ENCODE data around the gene SNX21.
"Not testable (repeated sequence)": the region's sequence is repeated elsewhere in the genome, so short reads cannot be mapped to it uniquely, and the experiment has no call there.

Gene SNX21

DNA sequence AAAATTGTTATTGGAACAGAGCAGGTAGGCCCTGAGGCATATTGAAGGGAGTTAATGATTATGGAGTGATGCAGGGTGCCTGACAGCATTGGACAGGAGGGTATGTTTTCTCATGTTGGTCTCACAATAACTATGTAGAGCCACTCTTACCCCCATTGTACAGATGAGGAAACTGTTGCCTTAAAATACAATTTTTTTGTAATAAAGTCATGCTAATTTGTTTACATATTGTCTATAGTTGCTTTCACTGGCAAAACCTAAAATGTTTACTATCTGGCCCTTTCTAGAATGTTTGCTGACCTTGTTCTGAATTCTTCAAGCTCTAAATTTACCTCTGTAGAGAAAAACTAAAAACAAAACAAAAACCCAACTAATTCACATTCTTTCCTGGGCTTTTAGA lies 17.9 kb downstream of the SNX21 start:
- no peak for DNase-seq

DNA sequence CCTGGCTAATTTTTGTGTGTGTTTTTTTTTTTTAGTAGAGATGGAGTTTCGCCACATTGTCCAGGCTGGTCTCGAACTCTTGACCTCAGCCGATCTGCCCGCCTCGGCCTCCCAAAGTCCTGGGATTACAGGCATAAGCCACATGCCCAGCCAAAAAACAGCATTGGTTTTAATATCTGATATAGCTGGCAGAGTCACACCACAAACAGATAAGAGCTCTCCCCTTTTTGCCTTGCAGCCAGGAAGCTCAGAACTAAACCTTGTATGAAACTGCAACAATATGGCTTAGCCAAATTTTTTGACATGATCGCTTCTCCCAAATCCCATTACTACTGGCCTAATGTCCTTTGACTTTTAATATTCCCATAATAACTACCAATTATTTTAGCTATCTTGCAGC lies 18.7 kb downstream of the SNX21 start:
- DNase-seq, result no peak

DNA sequence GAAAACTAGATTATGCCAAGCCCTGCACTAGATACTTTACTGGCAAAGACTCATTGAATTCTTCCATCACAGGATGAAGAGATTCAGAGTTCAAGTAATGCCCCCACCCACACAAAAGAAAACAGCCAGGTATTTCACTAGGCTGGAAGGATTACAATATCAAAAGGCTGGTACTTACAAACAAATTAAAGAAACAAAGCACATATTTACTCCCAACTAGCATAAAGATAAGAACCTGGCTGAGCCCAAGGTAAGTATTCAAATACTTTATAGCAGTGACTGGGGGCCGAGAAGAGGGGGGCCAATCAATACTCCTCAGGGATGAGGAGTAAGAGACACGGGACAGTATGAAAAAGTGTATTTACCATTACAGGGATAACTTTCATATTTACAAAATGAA lies 19.9 kb downstream of the SNX21 start:
- DNase-seq, result no peak

DNA sequence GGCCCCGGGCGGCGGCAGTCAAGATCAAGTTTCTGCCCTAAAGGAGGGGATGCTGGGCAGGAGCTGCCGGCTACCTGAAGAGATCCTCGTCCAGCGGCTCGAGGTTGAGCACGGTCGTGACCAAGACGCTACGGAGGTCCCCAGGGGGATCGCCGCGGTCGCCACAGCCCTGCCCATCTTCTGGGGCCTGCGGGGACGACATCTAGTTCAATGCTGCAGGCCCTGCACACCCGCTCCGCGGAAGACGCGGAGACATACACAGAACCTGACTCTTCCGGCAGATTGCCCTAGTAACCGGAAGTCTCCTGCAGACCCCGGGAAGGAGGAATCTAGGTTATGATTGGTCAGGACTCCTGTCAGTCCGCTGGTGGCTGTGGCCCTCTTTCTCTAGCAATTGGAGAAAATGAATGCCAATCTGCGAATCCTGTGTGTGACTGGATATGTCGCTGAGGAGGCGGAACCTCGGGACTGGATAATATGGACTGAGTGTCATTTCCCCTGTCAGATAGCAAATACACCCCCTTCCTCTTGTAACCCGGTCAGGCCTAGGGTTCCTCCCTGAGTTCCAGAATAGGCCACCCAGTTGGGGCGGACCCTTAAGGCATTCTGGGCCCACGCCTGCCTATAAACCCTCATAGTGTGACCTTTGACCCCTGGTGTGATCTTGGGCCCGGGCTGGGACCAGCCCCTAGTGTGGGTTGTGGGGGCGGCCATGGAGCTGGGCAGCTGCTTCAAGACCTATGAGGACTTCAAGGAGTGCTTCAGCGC lies 23.7 kb downstream of the SNX21 start, which contains the start of the genes ACOT8 and ZSWIM3:
Gene ACOT8, minus strand, starts transcription at position 279 of the 768 bp plus-strand sequence. Its CDS starts 77 bp downstream, at position 202.
Gene ZSWIM3, plus strand, starts transcription at position 501 of the 768 bp plus-strand sequence. Its CDS starts 212 bp downstream, at position 713.
- peak; percentile 100 for DNase-seq

DNA sequence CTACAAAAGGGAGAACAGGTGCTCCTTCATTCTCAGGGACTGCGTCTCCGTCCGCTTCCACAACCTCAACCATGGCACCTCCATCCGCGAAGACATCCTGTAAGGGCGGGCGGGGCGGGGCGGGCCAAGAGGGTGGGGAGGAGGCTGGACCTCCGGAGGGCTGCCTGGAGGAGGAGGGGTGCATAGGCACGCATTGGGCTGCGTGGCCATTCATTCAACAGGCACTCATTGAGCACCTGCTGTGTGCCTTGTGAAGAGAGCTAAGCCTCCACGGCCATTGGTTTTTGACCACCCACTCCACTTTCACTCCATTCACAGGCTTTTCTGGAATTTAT lies 24.2 kb downstream of the SNX21 start:
- DNase-seq, result peak; percentile 71

DNA sequence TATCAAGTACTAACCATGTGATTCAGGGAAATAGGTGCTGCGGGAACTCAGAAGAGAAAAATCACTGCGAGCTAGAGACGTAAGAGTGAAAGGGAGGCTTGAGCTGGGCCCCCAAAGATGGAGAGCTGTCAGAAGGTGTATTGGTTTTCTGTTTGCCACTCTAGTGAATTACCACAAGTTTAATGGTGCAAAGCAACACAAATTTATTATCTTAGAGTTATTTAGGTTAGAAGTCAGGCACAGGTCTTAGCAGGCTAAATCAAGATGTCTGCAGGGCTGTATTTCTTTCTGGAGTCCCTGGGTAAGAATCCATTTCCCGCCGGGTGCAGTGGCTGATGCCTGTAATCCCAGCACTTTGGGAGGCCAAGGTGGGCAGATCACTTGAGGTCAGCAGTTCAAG lies 26.3 kb downstream of the SNX21 start:
- no peak for DNase-seq

DNA sequence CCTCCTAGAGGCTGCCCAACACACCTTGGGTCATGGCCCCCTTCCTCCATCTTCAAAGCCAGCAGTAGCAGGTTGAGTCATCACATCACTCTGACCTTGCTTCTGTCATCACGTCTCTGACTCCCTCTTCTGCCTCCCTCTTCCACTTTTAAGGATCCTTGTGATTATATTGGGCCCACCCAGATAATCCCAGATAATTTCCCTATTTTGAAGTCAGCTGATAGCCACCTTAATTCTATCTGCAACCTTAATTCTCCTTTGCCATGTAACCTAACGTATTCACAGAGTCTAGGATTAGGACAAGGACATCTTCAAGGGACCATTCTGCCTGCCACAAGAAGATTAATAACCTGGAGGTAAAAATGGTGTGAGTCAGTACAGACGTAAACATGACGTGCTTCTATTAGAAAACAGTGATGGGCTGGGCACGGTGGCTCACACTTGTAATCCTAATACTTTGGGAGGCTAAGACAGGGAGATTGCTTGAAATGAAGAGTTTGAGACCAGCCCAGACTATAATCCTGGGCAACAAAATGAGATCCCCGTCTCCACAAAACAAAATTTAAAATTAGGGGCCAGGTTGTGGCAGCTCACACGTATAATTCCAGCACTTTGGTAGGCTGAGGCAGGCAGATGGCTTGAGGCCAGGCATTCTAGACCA lies 27.1 kb downstream of the SNX21 start:
- no peak for DNase-seq

DNA sequence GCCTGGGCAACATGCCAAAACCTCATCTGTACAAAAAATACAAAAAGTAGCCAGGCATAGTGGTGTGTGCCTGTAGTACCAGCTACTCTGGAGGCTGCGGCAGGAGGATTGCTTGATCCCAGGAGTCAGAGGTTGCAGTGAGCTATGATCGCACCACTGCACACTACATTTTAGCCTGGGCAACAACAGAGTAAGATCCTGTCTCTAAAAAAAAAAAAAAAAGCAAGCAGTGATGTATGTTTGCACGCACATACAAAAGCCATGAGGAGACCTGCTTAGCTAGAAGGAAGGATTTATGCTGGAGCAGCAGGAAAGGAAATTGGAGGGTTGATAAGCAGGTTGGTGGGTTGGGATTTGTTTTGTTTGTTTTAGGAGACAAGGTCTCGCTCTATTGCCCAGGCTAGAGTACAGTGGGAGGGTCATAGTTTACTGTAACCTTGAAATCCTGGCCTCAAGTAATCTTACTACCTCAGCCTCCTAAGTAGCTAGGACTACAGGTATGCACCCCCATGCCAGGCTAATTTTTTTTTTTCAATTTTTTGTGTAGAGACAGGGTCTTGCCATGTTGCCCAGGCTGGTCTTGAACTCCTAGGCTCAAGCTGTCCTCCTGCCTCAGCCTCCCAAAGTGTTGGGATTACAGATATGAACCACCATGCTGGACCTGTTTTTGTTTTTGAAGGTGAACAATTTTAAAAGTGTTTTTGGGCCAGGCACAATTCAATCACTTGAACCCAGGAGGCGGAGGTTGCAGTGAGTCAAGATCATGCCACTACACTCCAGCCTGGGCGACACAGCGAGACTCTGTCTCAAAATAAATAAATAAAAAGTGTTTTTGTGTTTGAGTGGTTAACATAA lies 27.8 kb downstream of the SNX21 start:
- no peak for DNase-seq

DNA sequence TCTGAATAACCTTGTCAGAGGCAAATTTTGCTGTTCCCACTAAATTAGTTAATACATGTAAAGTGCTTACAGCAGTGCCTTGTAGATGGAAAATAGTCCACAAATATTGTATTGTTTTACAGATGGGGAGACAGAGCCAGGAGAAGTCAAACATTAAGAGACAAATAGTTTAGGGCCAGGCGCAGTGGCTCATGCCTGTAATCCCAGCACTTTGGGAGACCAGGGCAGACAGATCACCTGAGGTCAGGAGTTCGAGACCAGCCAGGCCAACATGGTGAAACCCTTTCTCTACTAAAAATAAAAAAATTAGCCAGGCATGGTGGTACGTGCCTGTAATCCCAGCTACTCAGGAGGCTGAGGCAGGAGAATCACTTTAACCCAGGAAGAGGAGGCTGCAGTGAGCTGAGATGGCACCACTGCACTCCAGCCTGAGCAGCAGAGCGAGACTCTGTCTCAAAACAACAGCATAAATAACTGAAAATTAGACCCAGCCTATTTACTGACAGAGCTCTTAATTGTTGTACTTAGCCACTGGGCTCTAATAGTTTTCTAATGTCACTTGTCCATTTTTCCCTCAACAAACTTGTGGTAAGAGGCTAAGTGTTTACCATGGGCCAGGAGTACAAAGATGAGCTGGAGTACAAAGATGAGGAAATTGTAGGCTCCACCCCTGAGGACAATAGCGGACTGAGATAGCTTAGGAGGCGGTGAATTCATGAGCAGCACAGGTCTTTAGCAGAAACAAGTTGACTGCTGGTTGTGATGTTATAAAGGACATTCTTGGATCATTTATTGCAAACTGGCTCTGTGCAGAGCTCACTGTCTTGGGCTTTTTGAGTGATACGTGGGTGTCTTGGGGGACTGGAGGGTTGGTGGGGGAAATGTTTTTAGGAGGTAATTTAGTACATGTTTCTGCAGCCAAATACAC lies 30.2 kb downstream of the SNX21 start:
- no peak for DNase-seq

DNA sequence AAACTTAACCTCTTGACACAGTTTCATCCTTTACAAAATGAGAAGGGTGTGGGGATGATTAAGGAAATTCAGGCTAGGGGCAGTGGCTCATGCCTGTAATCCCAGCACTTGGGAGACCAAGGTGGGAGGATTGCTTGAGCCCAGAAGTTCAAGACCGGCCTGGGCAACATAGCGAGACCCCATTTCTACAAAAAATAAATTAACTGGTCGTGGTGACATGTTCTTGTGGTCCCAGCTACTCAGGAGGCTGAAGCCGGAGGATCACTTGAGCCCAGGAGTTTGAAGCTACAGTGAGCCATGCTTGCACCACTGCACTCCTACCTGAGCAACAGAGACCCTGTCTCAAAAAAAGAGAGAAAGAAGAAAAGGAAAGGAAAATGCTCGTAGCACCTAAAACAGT lies 32.9 kb downstream of the SNX21 start:
- no peak for DNase-seq

DNA sequence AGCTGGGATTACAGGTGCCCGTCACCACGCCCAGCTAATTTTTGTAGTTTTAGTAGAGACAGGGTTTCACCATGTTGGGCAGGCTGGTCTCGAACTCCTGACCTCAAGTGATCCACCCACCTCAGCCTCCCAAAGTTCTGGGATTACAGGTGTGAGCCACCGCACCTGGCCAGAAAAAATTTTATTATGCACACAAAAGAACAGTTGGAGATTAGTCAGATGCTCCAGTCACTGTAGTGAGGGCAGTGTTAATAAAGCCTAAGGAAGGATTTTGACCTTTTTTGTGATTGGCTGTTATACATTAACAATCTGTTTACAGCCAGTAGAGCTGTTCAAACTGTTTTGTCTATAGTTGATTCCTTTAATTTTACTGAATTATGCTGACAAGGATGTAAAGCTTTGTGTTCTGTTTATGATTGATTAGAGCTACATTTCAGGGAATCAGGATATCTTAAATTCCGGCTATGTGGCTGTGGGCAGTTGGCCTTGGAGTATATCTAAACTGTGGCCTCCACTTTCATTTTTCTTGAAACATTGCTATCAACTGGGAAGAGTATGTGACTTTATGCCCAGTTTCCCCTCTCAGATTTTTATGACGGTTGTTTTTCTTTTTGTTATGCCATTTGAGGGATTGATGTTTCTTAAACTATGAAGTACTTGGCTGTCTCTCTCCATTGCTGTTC lies 33.7 kb downstream of the SNX21 start:
- no peak for DNase-seq

DNA sequence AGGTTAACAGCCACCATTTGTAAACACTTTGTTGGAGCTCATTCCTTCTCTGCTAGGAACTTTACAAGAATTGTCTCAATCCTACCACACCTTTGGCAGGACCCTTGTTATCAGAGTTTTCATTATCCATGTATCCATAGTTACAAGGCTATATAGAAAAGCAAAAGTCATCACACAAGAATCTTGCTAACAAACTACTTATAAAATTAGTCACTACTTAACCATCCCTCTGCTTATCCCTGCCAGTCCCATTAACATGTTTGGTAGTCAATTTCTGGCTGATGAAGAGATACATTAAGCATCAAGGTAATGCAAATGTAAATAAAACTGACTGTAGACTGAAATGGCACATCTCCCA lies 34.2 kb downstream of the SNX21 start:
- DNase-seq, result no peak

DNA sequence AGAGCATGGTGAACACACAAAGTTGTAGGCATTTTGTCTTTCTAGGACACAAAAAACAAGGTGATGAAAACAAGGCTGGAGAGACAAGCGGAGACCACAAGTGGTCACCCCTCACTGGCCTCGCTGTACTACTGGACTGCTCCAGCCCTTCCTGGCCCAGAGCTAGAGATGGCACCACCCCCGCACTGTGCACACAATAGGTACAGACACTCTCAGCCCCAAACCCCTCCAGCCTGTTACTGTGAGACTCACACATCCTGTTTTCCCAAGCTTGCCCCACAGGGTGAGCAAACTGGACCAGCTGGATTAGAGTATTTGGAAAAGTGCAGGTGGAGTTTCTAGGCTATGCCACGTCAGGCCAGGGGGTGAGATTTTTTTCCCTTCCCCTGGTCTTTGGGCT lies 39.0 kb downstream of the SNX21 start:
- DNase-seq, result no peak

DNA sequence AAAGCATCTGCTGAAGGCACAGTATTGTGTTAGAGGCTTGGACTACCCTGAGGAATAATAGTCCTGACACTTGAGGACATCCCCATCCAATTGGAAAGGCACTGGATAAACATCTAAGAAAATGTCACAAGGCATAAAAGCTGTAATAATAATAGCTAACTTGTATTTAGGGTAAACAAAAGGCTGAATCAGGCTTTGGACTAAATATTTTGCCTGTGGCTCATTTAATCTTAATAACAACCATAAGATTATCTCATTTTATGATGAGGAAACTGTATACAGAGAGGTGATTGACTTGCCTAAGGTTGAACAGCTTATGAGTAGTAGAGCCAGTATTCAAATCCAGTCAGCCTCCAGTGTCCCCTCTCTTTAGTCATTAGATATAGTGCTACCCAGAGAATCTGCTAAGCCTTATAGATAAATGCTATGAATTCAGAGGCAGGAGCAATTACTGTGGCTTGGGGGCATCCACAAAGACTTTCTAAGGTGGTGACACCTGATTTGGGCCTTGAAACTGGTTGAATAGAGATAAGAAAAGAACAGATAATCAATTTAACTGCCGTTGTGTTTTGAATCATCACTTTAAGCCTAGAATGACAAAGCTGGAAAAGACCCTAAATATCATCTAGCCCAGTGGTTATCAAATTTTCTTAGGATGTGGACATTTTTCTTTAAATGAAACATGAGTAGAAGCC lies 40.0 kb downstream of the SNX21 start:
- no peak for DNase-seq

DNA sequence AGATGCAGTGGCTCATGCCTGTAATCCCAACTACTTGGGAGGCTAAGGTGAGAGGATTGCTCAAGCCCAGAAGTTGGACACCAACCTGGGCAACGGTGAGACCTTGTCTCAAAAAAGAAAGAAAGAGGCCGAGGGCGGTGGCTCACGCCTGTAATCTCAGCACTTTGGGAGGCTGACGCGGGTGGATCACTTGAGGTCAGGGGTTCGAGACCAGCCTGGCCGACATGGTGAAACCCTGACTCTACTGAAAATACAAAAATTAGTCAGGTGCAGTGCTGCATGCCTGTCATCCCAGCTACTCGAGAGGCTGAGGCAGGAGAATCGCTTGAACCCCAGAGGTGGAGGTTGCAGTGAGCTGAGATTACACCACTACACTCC lies 40.5 kb downstream of the SNX21 start:
- DNase-seq, result not testable (repeated sequence)

DNA sequence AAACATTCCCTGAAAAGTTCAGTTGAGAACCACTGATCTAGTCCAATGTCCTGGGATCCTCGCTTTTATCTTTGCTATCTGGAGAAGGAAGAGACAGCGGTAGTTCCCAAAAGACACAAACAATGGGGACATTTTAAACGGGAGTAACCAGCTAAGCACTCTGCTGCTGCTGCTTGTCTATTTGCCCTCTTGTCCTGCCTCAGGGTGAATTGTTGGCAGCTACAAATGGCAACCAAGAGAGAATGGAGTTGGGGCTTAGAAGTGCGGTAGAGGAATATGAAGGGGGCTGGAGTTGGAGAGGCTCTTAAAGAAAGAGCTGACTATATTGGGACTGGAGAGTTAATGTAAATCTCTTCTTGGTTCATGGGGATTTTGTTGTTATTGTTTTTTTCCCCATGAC lies 41.0 kb downstream of the SNX21 start:
- no peak for DNase-seq

DNA sequence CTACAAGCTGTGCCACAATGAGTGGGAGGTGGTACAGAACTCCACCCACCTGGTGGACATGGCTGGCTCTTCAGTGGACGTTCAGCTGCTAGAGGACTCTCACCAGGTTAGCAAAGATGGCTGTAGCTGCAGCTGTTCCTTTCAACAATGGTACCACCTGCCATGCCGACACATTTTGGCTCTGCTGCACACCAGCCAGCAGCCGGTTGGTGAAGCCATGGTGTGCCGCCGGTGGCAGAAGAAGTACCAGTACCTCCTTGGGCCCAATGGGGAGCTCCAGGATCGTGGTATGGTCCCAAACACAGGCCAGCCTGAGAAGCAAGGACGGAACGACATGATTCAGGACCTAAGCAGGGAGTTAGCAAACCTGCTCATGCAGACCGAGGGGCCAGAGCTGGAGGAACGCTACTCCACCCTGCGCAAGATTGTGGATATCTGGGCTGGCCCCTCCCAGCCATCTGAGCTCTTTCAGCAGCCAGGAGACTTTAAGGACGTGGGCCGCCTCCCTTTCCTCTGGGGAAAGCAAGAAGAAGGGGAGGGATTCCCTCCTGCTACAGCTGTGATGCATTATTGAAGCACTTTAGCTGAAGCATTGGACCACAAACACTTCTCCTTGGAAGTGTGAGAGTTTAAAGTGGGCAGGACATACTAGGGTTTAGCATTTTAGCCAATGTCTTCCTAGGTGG lies 44.6 kb downstream of the SNX21 start:
- no peak for DNase-seq

DNA sequence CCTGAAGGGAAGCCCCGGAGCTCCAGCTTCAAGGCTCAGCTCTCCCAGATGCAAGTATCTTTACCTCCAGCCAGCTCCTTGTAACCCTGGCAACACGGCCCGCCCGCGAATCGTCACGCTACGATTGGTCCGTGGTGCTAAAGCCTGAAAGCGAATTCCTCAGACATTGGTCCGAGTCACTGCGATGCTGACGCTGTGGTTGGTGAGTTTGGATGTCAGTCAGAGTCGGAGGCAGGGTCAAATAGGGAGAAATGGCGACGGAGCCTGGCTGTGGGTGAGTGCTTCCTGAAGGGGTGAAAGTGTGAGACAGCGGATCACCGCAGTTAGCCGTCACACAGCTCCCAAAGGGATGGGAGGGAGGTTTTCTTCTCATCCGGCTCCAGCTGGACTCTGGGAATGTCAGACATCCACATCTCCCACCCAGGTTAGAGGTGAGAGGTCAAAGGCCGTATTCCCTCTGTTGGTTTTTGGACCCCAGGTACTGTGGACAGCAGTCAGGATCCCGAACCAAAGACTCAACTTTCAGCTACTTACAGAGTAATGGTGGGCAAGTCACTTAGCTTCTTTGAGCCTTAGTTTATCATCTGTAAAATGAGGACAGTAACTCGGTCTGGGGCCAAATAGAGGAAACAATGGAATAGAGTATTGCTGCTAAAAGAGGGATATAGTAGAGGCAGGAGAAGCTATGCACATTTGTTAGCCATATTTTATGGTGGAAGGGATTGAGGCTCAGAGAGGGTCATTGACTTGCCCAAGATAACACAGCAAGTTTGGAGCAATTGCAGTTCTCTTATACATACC lies 47.6 kb downstream of the SNX21 start, which contains the start of gene ZSWIM1:
Gene ZSWIM1, plus strand, starts transcription at position 240 of the 801 bp plus-strand sequence. CDS start 1,366 bp downstream, outside the sequence.
- peak; percentile 99 for DNase-seq

DNA sequence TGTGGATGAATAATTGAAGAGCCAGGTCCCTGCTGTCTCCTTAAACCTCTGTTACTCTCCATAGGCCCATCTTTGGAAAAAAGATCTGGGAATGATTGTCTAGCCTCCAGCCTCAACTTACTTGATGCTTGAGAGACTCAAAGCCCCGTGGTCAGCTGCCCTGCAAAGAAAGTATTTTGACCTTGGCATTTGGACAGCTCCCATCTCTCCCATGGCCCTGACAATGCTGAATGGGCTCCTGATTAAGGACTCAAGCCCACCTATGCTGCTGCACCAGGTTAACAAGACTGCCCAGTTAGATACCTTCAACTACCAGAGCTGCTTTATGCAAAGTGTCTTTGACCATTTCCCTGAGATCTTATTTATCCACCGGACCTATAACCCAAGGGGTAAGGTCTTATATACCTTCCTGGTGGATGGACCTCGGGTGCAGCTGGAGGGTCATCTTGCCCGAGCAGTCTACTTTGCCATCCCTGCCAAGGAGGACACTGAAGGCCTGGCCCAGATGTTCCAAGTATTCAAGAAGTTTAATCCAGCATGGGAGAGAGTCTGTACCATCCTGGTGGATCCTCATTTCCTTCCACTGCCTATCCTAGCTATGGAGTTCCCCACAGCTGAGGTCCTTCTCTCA lies 49.0 kb downstream of the SNX21 start:
- DNase-seq, result no peak

All from NCI-H146 (cell line).